RWPE2 (cell line): ENCODE data around the gene RAN.
"Not testable (repeated sequence)": the region's sequence is repeated elsewhere in the genome, so short reads cannot be mapped to it uniquely, and the experiment has no call there.

Experiments used
- ATAC-seq: fragments of 200-7000 bp; cut with Tn5 transposase; 3 replicates; pipeline ENCODE4 v1.9.1; 2021; ENCODE audit warnings: low read depth
- DNase-seq: peaks from one replicate; pipeline ENCODE4 v3.0.0-alpha.2; 2020; ENCODE audit warnings: low spot score
- H3K27ac ChIP-seq: fragments of 450-650 bp; 2 replicates; pipeline ENCODE4 v1.5.1; 2017; ENCODE audit warnings: mild to moderate bottlenecking; ENCODE audit not compliant: poor library complexity, severe bottlenecking
- H3K27me3 ChIP-seq: fragments of 250-450 bp; sonication (Bioruptor Pico); 2 replicates; pipeline ENCODE4 v1.5.1; 2021; ENCODE audit warnings: mild to moderate bottlenecking, moderate library complexity; ENCODE audit not compliant: insufficient read depth, poor library complexity, severe bottlenecking
- H3K36me3 ChIP-seq: fragments of 250-450 bp; sonication (Bioruptor Pico); 2 replicates; pipeline ENCODE4 v1.5.1; 2020; ENCODE audit warnings: low read depth, mild to moderate bottlenecking, moderate library complexity
- H3K4me1 ChIP-seq: fragments of 250-450 bp; sonication (Bioruptor Pico); 2 replicates; pipeline ENCODE4 v1.5.1; 2021; ENCODE audit warnings: mild to moderate bottlenecking, moderate library complexity; ENCODE audit not compliant: insufficient read depth, poor library complexity, severe bottlenecking
- H3K4me3 ChIP-seq: fragments of 250-450 bp; sonication (Bioruptor Pico); 2 replicates; pipeline ENCODE4 v1.5.1; 2021; ENCODE audit warnings: mild to moderate bottlenecking, moderate library complexity; ENCODE audit not compliant: severe bottlenecking
- H3K9me3 ChIP-seq: fragments of 250-450 bp; sonication (Bioruptor Pico); 2 replicates; pipeline ENCODE4 v1.5.1; 2021; ENCODE audit warnings: mild to moderate bottlenecking, moderate library complexity; ENCODE audit not compliant: severe bottlenecking
- CTCF ChIP-seq: fragments of 450-650 bp; IDR thresholded peaks from one replicate; pipeline ENCODE4 v1.5.1; 2017; ENCODE audit warnings: mild to moderate bottlenecking, moderate library complexity; ENCODE audit not compliant: poor library complexity, severe bottlenecking

The RAN gene

GRCh38 chr12:130838951-130839769 lies 32.7 kb upstream of the RAN start, which contains the start of gene STX2:
TSS of gene STX2 (minus strand) at chr12:130839250. CDS start at chr12:130839099, 151 bp downstream.
- Histone ChIP-seq H3K4me3 (peak within 1 kb of the TSS; percentile 99), H3K9me3 (no peaks in the 10 kb centered on the region), H3K36me3 (peaks cover 5% of the 10 kb centered on the region; the same call in 1 of the 2 replicates), H3K27ac (peak within 1 kb of the TSS; percentile 24), H3K4me1 (no peaks in the 10 kb centered on the region), H3K27me3 (no peaks in the 10 kb centered on the region)
- TF ChIP-seq CTCF: peak; percentile 22
- DNase-seq (no peak), ATAC-seq (peak; percentile 74)

GRCh38 chr12:130839770-130840404 lies 32.0 kb upstream of the RAN start:
- no peaks in the 10 kb centered on the region for H3K9me3 ChIP-seq
- no peak overlapping the region for H3K4me3 ChIP-seq
- TF ChIP-seq CTCF: peak; percentile 8
- H3K27me3 ChIP-seq: no peaks in the 10 kb centered on the region
- H3K36me3 ChIP-seq: peaks cover 5% of the 10 kb centered on the region; the same call in 1 of the 2 replicates
- H3K4me1 ChIP-seq: no peaks in the 10 kb centered on the region
- ATAC-seq: no peak
- no peak for DNase-seq
- H3K27ac ChIP-seq: no peak overlapping the region

GRCh38 chr12:130846369-130846768 lies 25.5 kb upstream of the RAN start:
- TF ChIP-seq CTCF: no peak
- DNase-seq: no peak
- no peaks in the 10 kb centered on the region for H3K4me1 ChIP-seq

GRCh38 chr12:130847112-130847511 lies 24.8 kb upstream of the RAN start:
- ATAC-seq: no peak

More at GRCh38 chr12:130846369-130846768, 25.5 kb upstream of the RAN start:
- Histone ChIP-seq H3K27ac (no peak overlapping the region), H3K27me3 (no peaks in the 10 kb centered on the region), H3K4me3 (no peak overlapping the region), H3K9me3 (no peaks in the 10 kb centered on the region), H3K36me3 (no peaks in the 10 kb centered on the region)
- ATAC-seq: no peak

GRCh38 chr12:130848105-130848504 lies 23.8 kb upstream of the RAN start:
- DNase-seq: peak; percentile 5
- H3K27me3 ChIP-seq, H3K27ac ChIP-seq, H3K4me3 ChIP-seq, H3K9me3 ChIP-seq, H3K36me3 ChIP-seq, H3K4me1 ChIP-seq, ATAC-seq: not testable (repeated sequence)

More at GRCh38 chr12:130847112-130847511, 24.8 kb upstream of the RAN start:
- H3K4me3 ChIP-seq: no peak overlapping the region
- no peaks in the 10 kb centered on the region for H3K27me3 ChIP-seq
- H3K4me1 ChIP-seq: no peaks in the 10 kb centered on the region
- no peaks in the 10 kb centered on the region for H3K9me3 ChIP-seq
- H3K27ac ChIP-seq: no peak overlapping the region
- no peak for TF ChIP-seq CTCF
- no peaks in the 10 kb centered on the region for H3K36me3 ChIP-seq
- DNase-seq: no peak

- H3K4me1 ChIP-seq, DNase-seq, H3K4me3 ChIP-seq, H3K36me3 ChIP-seq, H3K9me3 ChIP-seq, H3K27ac ChIP-seq, H3K27me3 ChIP-seq, ATAC-seq: not testable (repeated sequence)
Measured at GRCh38 chr12:130848785-130849305, 23.0 kb upstream of the RAN start.
